SIG-M5 treated with dmso at 0.1 percent for 504 hours (cell line): Measurements from ENCODE around the gene ZNF132.
"Not testable (repeated sequence)": the region's sequence is repeated elsewhere in the genome, so short reads cannot be mapped to it uniquely, and the experiment has no call there.

Experiments
- DNase-seq: peaks from one replicate; lab custom pipeline; 2025; ENCODE audit not compliant: unreplicated experiment; lab: John Stamatoyannopoulos, UW

ZNF132 gene

GRCh38 chr19:58468216-58468839 lies 28.4 kb upstream of the ZNF132 start:
- peak; percentile 23 for DNase-seq

GRCh38 chr19:58466760-58467589 lies 27.0 kb upstream of the ZNF132 start, which contains the start of gene ZNF324:
Gene ZNF324 (plus strand): TSS chr19:58467080. CDS start chr19:58469186, 2,106 bp downstream.
- DNase-seq: peak; percentile 94

GRCh38 chr19:58466089-58466759 lies 26.3 kb upstream of the ZNF132 start:
- no peak for DNase-seq

- DNase-seq: no peak
Observed at GRCh38 chr19:58460039-58460438, 20.1 kb upstream of the ZNF132 start.

GRCh38 chr19:58456111-58456510 lies 16.2 kb upstream of the ZNF132 start:
- no peak for DNase-seq

- no peak for DNase-seq
Observed at GRCh38 chr19:58455306-58455705, 15.4 kb upstream of the ZNF132 start.

- no peak for DNase-seq
Observed at GRCh38 chr19:58453743-58454142, 13.8 kb upstream of the ZNF132 start.

- peak; percentile 96 for DNase-seq
Observed at GRCh38 chr19:58451358-58452101, 11.6 kb upstream of the ZNF132 start, which contains the start of gene ZNF324B. Gene ZNF324B (plus strand): TSS chr19:58451622. CDS start chr19:58453702, 2,080 bp downstream.

GRCh38 chr19:58450856-58451357 lies 11.0 kb upstream of the ZNF132 start:
- no peak for DNase-seq

- not testable (repeated sequence) for DNase-seq
Observed at GRCh38 chr19:58449980-58450379, 10.0 kb upstream of the ZNF132 start.

- not testable (repeated sequence) for DNase-seq
Observed at GRCh38 chr19:58448860-58449259, 8.9 kb upstream of the ZNF132 start.

- not testable (repeated sequence) for DNase-seq
Observed at GRCh38 chr19:58442986-58443385, 3.0 kb upstream of the ZNF132 start.

GRCh38 chr19:58440556-58440955 lies 603 bp upstream of the ZNF132 start:
- no peak for DNase-seq

GRCh38 chr19:58434217-58434616 lies 5.7 kb downstream of the ZNF132 start:
- DNase-seq: no peak

GRCh38 chr19:58429745-58430144 lies 10.2 kb downstream of the ZNF132 start:
- DNase-seq: no peak

GRCh38 chr19:58428617-58429016 lies 11.3 kb downstream of the ZNF132 start:
- no peak for DNase-seq

- DNase-seq: no peak
Observed at GRCh38 chr19:58417071-58417470, 22.9 kb downstream of the ZNF132 start.

GRCh38 chr19:58416604-58417003 lies 23.3 kb downstream of the ZNF132 start:
- DNase-seq: no peak

GRCh38 chr19:58409010-58409790 lies 30.8 kb downstream of the ZNF132 start:
- peak; percentile 48 for DNase-seq
